ENCODE results near the gene AIMP1. TPM values are rescaled to one million over a fixed set of nuclear protein-coding genes. Genes with fewer than 3 reads are reported as not detected.

The AIMP1 gene
- total and polyA plus RNA-seq, 2 of the 13 experiments (the other 11 are each of a cell fraction or from before 2014, with no cell fraction given), result 28.6 to 82.9 TPM

DNA sequence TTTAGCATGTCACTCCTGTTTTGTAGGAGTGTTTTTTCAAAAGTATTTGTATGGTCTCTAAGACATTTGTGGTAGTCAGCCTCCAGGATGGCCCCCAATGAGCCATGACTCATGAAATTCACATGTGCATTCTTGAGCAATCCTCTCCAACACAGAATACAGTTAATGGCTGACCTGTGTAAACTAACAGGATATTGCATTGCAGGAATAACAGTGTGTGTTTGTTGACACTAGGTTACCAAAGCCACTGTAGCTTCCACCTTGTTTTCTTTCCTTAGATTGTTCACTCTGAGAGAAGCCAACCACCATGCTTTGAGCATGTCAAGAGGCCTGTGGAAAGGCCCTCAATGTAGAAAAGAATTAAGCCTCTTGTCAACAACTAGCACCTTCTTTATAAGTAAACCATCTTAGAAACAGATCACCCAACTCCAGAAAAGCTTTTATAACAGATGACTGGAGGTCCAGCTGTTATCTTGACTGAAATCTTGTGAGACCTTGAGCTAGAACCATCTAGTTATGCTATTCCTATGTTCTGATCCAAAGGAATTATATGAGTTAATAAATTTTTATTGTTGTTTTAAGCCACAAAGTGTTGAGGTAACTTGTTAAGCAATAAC lies 28.9 kb upstream of the AIMP1 start (continued):
- TF ChIP-seq ZNF292 (CRISPR knock-in tag; IDR thresholded peaks at IDR 0.05; ENCODE audit: borderline replicate concordance, low read depth) (peak; percentile 77; the same call in 1 of the 2 replicates), MAFG (CRISPR knock-in tag; IDR thresholded peaks at IDR 0.05) (0 out of 2 replicates have a peak, but pooled peaks have one; percentile 73), ZKSCAN8 (CRISPR knock-in tag; IDR thresholded peaks at IDR 0.05; ENCODE audit: borderline replicate concordance) (peak; percentile 93), CHD4 (IDR thresholded peaks at IDR 0.05; ENCODE audit: borderline replicate concordance, low read length) (no peak; the same call in 1 of the 2 replicates), ASH2L (IDR thresholded peaks at IDR 0.05; ENCODE audit: insufficient read length, low read depth, low read length) (peak; percentile 48), RFX3 (CRISPR knock-in tag; IDR thresholded peaks at IDR 0.05) (peak; percentile 58; the same call in 1 of the 2 replicates), FOXA3 (CRISPR knock-in tag; IDR thresholded peaks at IDR 0.05) (peak; percentile 99), SP140L (CRISPR knock-in tag; IDR thresholded peaks at IDR 0.05; ENCODE audit: borderline replicate concordance) (peak; percentile 67; the same call in 1 of the 2 replicates), ZNF605 (CRISPR knock-in tag; IDR thresholded peaks at IDR 0.05) (no peak), SATB2 (CRISPR knock-in tag; IDR thresholded peaks at IDR 0.05) (peak; percentile 81), KMT2B (CRISPR knock-in tag; IDR thresholded peaks at IDR 0.05) (peak; percentile 81), EZH2 (conservative IDR thresholded peaks at IDR 0.05; ENCODE audit: low read depth, low read length) (no peak), ZSCAN20 (CRISPR knock-in tag; IDR thresholded peaks at IDR 0.05; ENCODE audit: borderline replicate concordance) (no peak), SKI (IDR thresholded peaks at IDR 0.05; ENCODE audit: partially characterized antibody) (peak; percentile 52), RFXANK (CRISPR knock-in tag; IDR thresholded peaks at IDR 0.05) (peak; percentile 48; the same call in 1 of the 2 replicates), RFX1 (IDR thresholded peaks at IDR 0.05) (peak; percentile 73), SOX6 (IDR thresholded peaks at IDR 0.05) (no peak), SOX6 (CRISPR knock-in tag; IDR thresholded peaks at IDR 0.05) (peak; percentile 96)
- TF ChIP-seq, protein P1, sequence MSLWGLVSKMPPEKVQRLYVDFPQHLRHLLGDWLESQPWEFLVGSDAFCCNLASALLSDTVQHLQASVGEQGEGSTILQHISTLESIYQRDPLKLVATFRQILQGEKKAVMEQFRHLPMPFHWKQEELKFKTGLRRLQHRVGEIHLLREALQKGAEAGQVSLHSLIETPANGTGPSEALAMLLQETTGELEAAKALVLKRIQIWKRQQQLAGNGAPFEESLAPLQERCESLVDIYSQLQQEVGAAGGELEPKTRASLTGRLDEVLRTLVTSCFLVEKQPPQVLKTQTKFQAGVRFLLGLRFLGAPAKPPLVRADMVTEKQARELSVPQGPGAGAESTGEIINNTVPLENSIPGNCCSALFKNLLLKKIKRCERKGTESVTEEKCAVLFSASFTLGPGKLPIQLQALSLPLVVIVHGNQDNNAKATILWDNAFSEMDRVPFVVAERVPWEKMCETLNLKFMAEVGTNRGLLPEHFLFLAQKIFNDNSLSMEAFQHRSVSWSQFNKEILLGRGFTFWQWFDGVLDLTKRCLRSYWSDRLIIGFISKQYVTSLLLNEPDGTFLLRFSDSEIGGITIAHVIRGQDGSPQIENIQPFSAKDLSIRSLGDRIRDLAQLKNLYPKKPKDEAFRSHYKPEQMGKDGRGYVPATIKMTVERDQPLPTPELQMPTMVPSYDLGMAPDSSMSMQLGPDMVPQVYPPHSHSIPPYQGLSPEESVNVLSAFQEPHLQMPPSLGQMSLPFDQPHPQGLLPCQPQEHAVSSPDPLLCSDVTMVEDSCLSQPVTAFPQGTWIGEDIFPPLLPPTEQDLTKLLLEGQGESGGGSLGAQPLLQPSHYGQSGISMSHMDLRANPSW (CRISPR knock-in tag; IDR thresholded peaks at IDR 0.05; ENCODE audit: borderline replicate concordance), result 0 out of 2 replicates have a peak, but pooled peaks have one; percentile 43
- TF ChIP-seq, protein P2, sequence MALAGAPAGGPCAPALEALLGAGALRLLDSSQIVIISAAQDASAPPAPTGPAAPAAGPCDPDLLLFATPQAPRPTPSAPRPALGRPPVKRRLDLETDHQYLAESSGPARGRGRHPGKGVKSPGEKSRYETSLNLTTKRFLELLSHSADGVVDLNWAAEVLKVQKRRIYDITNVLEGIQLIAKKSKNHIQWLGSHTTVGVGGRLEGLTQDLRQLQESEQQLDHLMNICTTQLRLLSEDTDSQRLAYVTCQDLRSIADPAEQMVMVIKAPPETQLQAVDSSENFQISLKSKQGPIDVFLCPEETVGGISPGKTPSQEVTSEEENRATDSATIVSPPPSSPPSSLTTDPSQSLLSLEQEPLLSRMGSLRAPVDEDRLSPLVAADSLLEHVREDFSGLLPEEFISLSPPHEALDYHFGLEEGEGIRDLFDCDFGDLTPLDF (CRISPR knock-in tag; IDR thresholded peaks at IDR 0.05), result 0 out of 2 replicates have a peak, but pooled peaks have one; percentile 32
- TF ChIP-seq, protein P3, sequence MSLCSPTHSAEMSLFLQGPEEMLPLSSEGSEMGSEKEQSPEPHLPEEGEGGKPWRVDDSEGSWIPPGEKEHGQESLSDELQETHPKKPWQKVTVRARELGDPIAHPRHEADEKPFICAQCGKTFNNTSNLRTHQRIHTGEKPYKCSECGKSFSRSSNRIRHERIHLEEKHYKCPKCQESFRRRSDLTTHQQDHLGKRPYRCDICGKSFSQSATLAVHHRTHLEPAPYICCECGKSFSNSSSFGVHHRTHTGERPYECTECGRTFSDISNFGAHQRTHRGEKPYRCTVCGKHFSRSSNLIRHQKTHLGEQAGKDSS (CRISPR knock-in tag; IDR thresholded peaks at IDR 0.05; ENCODE audit: borderline replicate concordance, low read depth), result peak; percentile 38; the same call in 1 of the 2 replicates
- TF ChIP-seq, protein P4, sequence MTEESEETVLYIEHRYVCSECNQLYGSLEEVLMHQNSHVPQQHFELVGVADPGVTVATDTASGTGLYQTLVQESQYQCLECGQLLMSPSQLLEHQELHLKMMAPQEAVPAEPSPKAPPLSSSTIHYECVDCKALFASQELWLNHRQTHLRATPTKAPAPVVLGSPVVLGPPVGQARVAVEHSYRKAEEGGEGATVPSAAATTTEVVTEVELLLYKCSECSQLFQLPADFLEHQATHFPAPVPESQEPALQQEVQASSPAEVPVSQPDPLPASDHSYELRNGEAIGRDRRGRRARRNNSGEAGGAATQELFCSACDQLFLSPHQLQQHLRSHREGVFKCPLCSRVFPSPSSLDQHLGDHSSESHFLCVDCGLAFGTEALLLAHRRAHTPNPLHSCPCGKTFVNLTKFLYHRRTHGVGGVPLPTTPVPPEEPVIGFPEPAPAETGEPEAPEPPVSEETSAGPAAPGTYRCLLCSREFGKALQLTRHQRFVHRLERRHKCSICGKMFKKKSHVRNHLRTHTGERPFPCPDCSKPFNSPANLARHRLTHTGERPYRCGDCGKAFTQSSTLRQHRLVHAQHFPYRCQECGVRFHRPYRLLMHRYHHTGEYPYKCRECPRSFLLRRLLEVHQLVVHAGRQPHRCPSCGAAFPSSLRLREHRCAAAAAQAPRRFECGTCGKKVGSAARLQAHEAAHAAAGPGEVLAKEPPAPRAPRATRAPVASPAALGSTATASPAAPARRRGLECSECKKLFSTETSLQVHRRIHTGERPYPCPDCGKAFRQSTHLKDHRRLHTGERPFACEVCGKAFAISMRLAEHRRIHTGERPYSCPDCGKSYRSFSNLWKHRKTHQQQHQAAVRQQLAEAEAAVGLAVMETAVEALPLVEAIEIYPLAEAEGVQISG (CRISPR knock-in tag; IDR thresholded peaks at IDR 0.05), result peak; percentile 65
- TF ChIP-seq, protein P5, sequence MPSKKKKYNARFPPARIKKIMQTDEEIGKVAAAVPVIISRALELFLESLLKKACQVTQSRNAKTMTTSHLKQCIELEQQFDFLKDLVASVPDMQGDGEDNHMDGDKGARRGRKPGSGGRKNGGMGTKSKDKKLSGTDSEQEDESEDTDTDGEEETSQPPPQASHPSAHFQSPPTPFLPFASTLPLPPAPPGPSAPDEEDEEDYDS (CRISPR knock-in tag; IDR thresholded peaks at IDR 0.05), result peak; percentile 80

Measured in HepG2 (cell line).